ENCODE results near the gene ACR.

Gene ACR

DNA sequence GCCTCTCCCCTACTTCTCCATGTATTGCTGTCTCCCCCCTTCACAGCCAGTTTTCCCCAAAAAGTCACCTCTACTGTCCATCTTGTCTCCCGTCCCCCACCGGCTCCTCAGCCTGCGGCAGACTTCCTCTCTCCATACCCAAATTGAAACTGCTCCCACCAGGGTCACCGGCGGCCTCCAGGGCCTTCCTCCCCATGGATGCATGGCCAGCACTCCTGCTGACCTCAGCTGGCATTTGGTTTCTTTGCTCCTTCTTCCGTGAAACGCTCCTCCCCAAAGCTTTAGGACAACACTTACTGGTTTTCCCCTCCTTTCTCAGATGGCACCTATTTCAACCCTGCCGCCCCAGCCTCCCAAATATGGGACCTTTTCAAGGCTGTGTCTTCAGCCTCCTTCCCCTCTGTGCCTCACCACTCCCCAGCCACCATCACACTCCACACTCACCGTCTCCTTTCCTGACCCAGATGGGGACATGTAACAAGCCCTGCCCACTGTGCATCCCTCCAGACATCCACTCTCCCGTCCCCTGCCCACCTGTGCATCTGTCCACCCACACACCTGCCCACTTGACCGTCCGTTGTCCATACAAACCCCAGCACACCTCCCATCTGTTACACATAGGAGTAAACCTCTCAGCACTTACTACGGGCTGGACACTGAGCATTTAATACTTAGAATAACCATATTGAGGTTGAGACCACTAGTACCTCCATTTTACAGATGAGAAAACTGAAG lies 21.5 kb upstream of the ACR start:
- TF ChIP-seq, protein P1, sequence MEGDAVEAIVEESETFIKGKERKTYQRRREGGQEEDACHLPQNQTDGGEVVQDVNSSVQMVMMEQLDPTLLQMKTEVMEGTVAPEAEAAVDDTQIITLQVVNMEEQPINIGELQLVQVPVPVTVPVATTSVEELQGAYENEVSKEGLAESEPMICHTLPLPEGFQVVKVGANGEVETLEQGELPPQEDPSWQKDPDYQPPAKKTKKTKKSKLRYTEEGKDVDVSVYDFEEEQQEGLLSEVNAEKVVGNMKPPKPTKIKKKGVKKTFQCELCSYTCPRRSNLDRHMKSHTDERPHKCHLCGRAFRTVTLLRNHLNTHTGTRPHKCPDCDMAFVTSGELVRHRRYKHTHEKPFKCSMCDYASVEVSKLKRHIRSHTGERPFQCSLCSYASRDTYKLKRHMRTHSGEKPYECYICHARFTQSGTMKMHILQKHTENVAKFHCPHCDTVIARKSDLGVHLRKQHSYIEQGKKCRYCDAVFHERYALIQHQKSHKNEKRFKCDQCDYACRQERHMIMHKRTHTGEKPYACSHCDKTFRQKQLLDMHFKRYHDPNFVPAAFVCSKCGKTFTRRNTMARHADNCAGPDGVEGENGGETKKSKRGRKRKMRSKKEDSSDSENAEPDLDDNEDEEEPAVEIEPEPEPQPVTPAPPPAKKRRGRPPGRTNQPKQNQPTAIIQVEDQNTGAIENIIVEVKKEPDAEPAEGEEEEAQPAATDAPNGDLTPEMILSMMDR (IDR thresholded peaks at IDR 0.05; ENCODE audit: low read depth, low read length): no peak
- no peak for TF ChIP-seq MYC (IDR thresholded peaks at IDR 0.05; ENCODE audit: low read depth, low read length)
- no peak overlapping the region for H3K4me3 ChIP-seq (ENCODE audit: low read depth, low read length)
- DNase-seq (ENCODE audit: low read depth): no peak

DNA sequence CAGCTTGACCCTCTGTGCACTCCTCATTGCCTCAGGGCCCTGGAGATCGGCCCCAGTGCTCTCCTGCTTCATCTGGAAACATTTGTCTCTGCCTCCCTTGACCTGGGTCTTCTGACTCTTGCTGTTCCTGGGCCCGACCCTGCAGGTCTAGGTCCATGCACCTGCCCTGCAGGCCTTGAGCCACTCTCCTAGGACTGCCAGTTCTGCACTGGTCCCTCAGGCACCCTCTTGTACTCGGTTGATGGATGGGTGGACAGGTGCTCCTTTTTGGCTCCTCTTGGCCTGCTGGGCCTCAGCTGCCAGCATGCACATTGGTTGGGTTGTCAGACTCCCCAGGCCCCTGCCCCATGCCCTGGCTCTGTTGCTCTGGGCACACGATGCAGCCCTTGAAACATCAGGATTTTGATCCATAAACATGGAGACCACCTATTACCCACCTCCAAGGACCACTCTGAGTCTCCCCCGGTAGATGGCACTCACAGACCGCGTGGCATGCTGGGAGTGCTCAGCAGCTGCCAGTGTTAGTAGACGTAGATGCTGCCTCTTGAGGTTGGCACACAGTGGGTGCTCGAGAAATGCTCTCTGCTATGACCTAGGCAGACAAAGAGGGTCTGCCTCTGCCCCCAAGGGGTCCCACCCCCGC lies 20.2 kb upstream of the ACR start:
- H3K4me3 ChIP-seq (ENCODE audit: low read depth, low read length): no peak overlapping the region
- TF ChIP-seq, protein P2, sequence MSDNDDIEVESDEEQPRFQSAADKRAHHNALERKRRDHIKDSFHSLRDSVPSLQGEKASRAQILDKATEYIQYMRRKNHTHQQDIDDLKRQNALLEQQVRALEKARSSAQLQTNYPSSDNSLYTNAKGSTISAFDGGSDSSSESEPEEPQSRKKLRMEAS (IDR thresholded peaks at IDR 0.05; ENCODE audit: low read depth, low read length): no peak
- TF ChIP-seq MYC (IDR thresholded peaks at IDR 0.05; ENCODE audit: low read depth, low read length): no peak
- no peak for TF ChIP-seq POLR2A (IDR thresholded peaks at IDR 0.05; ENCODE audit: extremely low read depth, insufficient read length)
- TF ChIP-seq, protein P1 (IDR thresholded peaks at IDR 0.05; ENCODE audit: low read depth, low read length): no peak
- DNase-seq (ENCODE audit: low read depth): no peak

DNA sequence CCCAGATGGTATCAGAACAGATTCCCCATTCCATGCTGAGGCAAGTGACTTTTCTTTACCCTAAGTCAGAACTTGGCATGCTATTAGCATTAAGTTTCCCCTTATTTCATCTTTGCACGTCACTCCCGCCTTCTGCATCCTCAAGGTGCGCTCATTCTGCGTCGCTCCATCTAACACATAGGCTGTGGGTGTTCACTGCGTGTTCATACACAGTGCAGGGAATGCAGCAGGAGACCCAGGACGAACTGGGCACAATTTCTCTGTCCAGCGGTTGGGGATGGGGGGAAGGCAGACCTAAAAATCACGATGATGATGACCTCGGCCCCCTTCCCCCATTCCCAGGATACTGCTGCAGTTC lies 19.7 kb upstream of the ACR start:
- TF ChIP-seq, protein P1 (IDR thresholded peaks at IDR 0.05; ENCODE audit: low read depth, low read length): no peak
- no peak for TF ChIP-seq MYC (IDR thresholded peaks at IDR 0.05; ENCODE audit: low read depth, low read length)
- H3K4me3 ChIP-seq (ENCODE audit: low read depth, low read length): no peak overlapping the region
- DNase-seq (ENCODE audit: low read depth): no peak

DNA sequence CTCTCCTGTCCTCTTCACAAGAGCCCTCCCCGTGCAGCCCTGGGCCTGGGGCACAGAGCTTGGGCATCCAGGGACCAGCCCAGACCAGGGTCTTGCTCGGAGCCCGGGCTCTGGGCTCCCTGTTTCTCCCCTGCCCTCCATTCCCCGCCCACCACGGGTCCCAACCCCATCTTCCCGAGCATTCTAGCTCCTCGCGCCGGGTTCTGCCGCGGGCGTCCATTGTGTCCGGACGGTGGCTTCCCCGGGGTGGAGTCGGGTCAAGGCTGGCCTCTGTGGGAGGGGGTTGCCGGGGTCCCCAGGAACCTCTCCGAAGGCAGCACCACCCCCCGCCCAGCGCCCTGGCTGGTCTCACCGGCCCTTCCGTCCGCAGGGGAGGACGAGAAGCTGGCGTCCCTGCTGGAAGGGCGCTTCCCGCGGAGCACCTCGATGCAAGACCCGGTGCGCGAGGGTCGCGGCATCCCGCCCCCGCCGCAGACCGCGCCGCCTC lies 18.1 kb upstream of the ACR start:
- TF ChIP-seq, protein P2 (IDR thresholded peaks at IDR 0.05; ENCODE audit: low read depth, low read length): no peak
- TF ChIP-seq POLR2A (IDR thresholded peaks at IDR 0.05; ENCODE audit: extremely low read depth, insufficient read length) (no peak), MYC (IDR thresholded peaks at IDR 0.05; ENCODE audit: low read depth, low read length) (no peak)
- TF ChIP-seq, protein P1 (IDR thresholded peaks at IDR 0.05; ENCODE audit: low read depth, low read length): no peak
- no peak overlapping the region for H3K4me3 ChIP-seq (ENCODE audit: low read depth, low read length)
- DNase-seq (ENCODE audit: low read depth): no peak

DNA sequence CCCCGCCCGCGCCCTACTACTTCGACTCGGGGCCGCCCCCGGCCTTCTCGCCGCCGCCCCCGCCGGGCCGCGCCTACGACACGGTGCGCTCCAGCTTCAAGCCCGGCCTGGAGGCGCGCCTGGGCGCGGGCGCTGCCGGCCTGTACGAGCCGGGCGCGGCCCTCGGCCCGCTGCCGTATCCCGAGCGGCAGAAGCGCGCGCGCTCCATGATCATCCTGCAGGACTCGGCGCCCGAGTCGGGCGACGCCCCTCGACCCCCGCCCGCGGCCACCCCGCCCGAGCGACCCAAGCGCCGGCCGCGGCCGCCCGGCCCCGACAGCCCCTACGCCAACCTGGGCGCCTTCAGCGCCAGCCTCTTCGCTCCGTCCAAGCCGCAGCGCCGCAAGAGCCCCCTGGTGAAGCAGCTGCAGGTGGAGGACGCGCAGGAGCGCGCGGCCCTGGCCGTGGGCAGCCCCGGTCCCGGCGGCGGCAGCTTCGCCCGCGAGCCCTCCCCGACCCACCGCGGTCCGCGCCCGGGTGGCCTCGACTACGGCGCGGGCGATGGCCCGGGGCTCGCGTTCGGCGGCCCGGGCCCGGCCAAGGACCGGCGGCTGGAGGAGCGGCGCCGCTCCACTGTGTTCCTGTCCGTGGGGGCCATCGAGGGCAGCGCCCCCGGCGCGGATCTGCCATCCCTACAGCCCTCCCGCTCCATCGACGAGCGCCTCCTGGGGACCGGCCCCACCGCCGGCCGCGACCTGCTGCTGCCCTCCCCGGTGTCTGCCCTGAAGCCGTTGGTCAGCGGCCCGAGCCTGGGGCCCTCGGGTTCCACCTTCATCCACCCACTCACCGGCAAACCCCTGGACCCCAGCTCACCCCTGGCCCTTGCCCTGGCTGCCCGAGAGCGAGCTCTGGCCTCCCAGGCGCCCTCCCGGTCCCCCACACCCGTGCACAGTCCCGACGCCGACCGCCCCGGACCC lies 17.4 kb upstream of the ACR start:
- TF ChIP-seq, protein P2 (IDR thresholded peaks at IDR 0.05; ENCODE audit: low read depth, low read length): no peak
- TF ChIP-seq, protein P1 (IDR thresholded peaks at IDR 0.05; ENCODE audit: low read depth, low read length): no peak
- TF ChIP-seq POLR2A (IDR thresholded peaks at IDR 0.05; ENCODE audit: extremely low read depth, insufficient read length): no peak
- H3K4me3 ChIP-seq (ENCODE audit: low read depth, low read length): no peak overlapping the region
- DNase-seq (ENCODE audit: low read depth): no peak

Measured in NB4 (cell line).